Hepatocyte (in vitro differentiated cells): ENCODE data around the gene HHIPL2.
"Not testable (repeated sequence)": the region's sequence is repeated elsewhere in the genome, so short reads cannot be mapped to it uniquely, and the experiment has no call there.

Experiments
- CTCF ChIP-seq: fragments of 200-600 bp; sonication (generic); IDR thresholded peaks from 2 replicates; pipeline ENCODE4 v1.5.1; 2016; ENCODE audit warnings: antibody characterized with exemption, mild to moderate bottlenecking; ENCODE audit not compliant: poor library complexity
- EZH2phosphoT487 ChIP-seq: fragments of 200-600 bp; sonication (generic); IDR thresholded peaks from one replicate; pipeline ENCODE4 v1.6.1; 2018; ENCODE audit warnings: antibody characterized with exemption, mild to moderate bottlenecking, low read depth, moderate library complexity; ENCODE audit not compliant: unreplicated experiment, severe bottlenecking

GRCh38 chr1:222487774-222488173 lies 60.1 kb downstream of the HHIPL2 start:
- not testable (repeated sequence) for TF ChIP-seq CTCF, EZH2phosphoT487
